A549 (cell line): ENCODE data around the gene NOTCH4.

ENCODE experiments used
- CBX8 ChIP-seq: fragments of 200-600 bp; sonication (generic); IDR thresholded peaks from 2 replicates; pipeline ENCODE4 v1.6.1; 2016
- CTCF ChIP-seq: fragments of >200 bp; sonication (Bioruptor Twin); formaldehyde crosslinking; IDR thresholded peaks from 3 replicates; pipeline ENCODE4 v1.5.1; 2016
- ELK1 ChIP-seq: fragments of 150-350 bp; IDR thresholded peaks from 2 replicates; pipeline ENCODE4 v1.6.1; 2014; ENCODE audit warnings: low read depth, mild to moderate bottlenecking, low read length
- HDAC2 ChIP-seq: fragments of 200-600 bp; sonication (generic); IDR thresholded peaks from 2 replicates; pipeline ENCODE4 v1.6.1; 2016
- HES2 ChIP-seq: fragments of >200 bp; sonication (Bioruptor Twin); formaldehyde crosslinking; IDR thresholded peaks from 2 replicates; pipeline ENCODE4 v1.6.1; 2016
- MYC ChIP-seq: IDR thresholded peaks from 2 replicates; pipeline ENCODE4 v1.6.1; 2012; ENCODE audit warnings: mild to moderate bottlenecking, inconsistent platforms, low read length, improper control_type of control experiment, borderline replicate concordance
- PHF8 ChIP-seq: fragments of 200-600 bp; sonication (generic); IDR thresholded peaks from 2 replicates; pipeline ENCODE4 v1.6.1; 2016; ENCODE audit warnings: low read depth, mild to moderate bottlenecking, antibody characterized with exemption, moderate library complexity, borderline replicate concordance
- POLR2A ChIP-seq: IDR thresholded peaks from 2 replicates; pipeline ENCODE4 v1.6.1; 2012; ENCODE audit warnings: mild to moderate bottlenecking, low read length

- TF ChIP-seq CTCF = no peak
- TF ChIP-seq POLR2A = no peak
- no peak for TF ChIP-seq CBX8
- no peak for TF ChIP-seq MYC
- TF ChIP-seq ELK1 = no peak
- no peak for TF ChIP-seq PHF8
- TF ChIP-seq HES2 = no peak
- no peak for TF ChIP-seq HDAC2
These were observed 21.7 kb downstream of the NOTCH4 start for GRCh38 chr6:32202186-32202585.
